Glomerular visceral epithelial cell (primary cell): ENCODE results near the gene CES5A.
"Not testable (repeated sequence)": the region's sequence is repeated elsewhere in the genome, so short reads cannot be mapped to it uniquely, and the experiment has no call there.

Experiments used
- DNase-seq: peaks from one replicate; pipeline ENCODE4 v3.0.0-alpha.2; 2016; ENCODE audit errors: extremely low spot score

The CES5A gene

DNA sequence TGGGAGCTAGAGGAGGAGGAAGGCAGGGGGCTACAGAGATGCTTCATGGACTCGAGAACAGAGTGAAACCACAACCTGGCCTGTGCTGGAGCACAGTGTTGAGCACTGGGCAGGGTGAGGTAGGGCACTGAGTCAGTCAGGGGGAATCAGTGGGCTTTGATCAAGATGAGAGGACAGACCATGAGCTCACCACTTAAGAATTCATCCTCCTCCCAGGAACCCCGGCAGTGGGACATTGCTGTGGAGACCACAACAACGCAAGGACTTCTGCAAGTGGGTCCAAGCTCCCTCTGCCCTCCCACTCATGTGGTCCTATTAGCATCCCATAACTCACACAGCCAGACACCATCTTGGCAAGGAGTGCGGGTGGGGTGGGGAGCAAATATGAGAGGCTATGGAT, 1.7 kb upstream of the CES5A start:
- DNase-seq = peak; percentile 18

GRCh38 chr16:55873122-55873521, 2.1 kb downstream of the CES5A start:
- DNase-seq = no peak

DNA sequence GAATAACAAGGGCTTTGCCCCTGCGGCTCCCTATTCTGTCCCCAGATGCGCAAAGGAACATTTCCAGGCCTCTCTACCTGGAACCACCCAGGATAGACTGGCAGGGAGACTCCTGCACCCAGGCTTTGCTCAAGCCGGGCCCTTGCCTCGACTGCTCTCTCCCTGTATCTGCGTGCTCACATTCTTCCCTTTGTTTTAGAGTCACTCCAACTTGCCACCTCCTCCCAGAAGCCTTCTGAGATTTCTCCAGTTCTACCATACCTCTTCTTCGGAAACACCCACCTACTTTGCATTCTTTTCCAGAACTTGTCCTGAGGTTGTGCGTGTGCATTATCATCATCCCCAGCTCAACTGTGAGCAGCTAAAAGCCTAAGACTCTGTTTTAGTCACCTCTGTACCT, 3.0 kb downstream of the CES5A start:
- no peak for DNase-seq

GRCh38 chr16:55871411-55872038, 3.6 kb downstream of the CES5A start:
- DNase-seq = no peak

DNA sequence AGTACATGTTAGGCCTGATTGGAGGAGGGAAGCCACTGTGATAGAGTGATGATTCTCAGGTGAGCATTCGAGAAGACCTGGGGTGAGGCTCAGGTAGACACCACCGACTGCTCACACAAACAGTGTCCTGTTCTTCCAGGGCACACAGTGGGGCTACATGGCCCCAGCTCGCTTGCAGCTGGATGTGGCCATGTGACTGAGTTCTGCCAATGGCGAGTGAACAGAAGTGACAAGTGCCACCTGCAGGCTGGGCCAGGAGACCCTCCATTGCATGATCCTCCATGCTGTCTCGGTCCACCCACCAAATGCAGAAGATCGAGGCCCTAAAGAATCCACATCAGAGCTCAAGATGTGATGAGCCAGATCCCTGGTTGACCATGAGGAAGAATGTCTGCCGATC, 6.2 kb downstream of the CES5A start:
- DNase-seq = no peak

GRCh38 chr16:55868137-55868536, 7.0 kb downstream of the CES5A start:
- DNase-seq = no peak

DNA sequence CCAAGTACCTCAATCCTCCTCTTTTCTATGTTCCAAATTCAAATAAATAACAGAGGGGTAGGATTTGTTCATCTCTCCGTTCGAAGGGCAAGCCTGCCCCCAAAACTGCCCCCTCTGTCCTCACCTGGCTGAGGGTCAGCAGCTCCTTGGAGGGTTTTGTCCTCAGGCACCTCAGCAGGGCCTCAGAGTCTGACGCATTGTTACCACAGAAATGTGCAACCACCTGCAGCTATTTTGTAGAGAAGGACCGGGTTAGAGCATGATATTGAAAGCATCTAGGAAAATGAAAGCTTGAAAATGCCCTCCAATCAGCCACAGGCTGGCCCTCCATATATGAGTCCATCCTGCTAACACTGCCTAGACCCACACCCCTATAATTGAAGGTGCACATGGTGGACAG, 13.9 kb downstream of the CES5A start:
- no peak for DNase-seq

- not testable (repeated sequence) for DNase-seq
Measured at GRCh38 chr16:55857650-55858049, 17.5 kb downstream of the CES5A start.

DNA sequence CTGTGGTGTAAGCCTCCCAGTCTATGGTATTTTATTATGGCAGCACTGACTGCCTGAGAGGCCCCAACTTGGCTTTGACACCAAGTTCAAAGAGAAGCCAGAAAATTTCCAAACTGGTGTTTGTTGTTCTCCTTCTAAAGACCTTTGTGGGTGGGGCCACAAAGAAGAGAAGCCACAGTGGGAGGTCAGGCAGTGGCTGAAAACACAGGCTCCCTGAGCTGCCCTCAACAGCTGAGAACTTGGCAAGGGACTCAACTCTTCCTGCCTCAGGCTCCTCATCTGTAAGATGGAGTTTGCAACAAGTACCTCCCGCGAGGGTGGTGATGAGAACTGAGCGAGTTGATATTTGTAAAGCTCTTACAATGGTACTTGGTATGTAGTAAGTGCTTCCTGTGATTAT, 18.2 kb downstream of the CES5A start:
- DNase-seq = no peak

DNA sequence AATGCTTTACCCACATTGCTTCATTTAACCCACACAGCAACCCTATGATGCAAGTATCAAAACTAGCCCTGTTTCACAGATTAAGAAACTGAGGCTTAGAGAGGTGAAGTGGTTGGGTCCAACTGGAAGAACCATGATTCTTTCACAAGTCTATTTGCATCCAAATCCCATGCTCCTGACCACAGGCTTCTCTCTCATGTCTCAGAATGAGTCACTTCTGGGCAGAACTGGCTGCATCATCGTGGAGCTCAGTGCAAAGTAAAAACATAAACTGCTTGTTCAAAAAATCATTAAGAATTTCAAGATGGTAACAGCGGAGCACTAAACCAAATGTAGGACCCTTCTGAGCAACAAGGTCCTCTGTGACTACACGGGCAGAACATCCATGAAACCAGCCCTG, 22.1 kb downstream of the CES5A start:
- no peak for DNase-seq

GRCh38 chr16:55849536-55849935, 25.6 kb downstream of the CES5A start:
- no peak for DNase-seq

- no peak for DNase-seq
Measured at GRCh38 chr16:55846598-55847346, 28.4 kb downstream of the CES5A start.

GRCh38 chr16:55843105-55843395, 32.1 kb downstream of the CES5A start:
- no peak for DNase-seq

DNA sequence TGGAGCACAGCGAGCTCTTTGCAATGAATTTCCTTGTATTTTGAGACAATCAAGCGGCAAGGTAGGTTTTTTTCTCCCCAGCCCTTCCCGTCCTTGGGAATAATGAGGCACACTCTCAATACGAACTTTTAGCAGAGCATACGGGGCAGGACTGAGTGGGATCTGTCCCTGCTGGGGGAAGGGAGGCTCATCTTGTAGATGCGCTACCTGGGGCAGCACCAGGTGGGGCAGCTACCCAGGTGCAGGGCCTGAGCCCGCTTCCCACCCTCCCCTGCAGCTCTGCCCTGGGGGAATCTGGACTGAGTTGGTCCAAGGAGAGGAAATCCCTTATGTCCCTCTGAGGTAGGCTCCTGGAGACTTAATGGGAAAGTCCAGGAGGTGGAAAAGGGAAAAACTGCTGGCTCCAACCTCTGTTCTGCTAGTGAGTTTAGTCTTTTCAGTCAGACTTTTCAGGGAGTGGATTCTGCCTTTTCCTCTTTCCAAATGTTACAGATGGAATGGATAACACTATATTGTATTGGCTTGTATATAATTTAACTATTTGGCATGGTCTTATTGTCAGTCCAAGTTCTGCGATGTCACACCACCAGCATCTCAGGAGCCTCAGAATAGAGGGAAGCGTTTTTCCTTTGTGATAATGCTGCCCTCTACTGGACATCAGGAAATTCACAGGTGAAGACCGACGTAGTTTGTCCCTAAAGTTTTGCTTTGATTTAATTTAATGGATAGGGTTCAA, 32.6 kb downstream of the CES5A start:
- DNase-seq = peak; percentile 26

- no peak for DNase-seq
Measured at GRCh38 chr16:55839115-55839514, 36.1 kb downstream of the CES5A start.

- DNase-seq = no peak
Measured at GRCh38 chr16:55836158-55836611, 39.0 kb downstream of the CES5A start.

GRCh38 chr16:55835581-55835980, 39.6 kb downstream of the CES5A start:
- DNase-seq = no peak

DNA sequence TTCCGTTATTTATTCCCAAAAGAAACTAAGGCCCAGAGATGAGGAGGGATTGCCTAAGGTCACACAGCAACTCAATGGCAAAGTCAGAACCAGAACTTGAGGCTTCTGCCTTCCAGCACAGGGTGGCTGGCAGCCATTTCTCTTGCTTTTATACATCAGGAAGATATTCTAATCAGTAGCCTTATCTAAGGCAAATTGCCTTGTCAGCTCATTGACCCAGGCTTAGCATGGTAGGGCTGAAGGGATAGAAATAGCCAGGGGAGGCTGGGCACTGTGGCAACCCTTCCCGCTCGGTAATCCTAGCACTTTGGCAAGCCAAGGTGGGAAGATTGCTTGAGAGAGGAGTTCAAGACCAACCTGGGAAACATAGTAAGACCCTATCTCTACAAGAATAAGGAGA, 40.0 kb downstream of the CES5A start:
- DNase-seq = not testable (repeated sequence)

DNA sequence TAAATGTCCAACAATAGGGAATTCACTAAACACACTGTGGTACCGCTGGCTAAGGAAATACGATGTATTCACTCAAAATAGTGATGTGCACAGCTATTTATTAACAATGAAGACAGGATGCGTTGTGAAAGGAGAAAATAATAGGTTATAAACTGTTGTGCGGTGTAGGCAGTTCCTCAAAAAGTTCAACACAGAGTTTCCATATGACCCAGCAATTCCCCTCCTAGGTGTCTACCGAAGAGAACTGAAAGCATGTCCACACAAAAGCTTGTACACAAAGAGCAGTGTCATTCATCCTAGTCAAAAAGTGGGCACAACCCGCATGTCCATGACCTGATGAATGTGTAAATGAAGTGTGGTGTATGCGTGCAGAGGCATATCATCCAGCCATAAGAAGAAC, 41.1 kb downstream of the CES5A start:
- DNase-seq = no peak

DNA sequence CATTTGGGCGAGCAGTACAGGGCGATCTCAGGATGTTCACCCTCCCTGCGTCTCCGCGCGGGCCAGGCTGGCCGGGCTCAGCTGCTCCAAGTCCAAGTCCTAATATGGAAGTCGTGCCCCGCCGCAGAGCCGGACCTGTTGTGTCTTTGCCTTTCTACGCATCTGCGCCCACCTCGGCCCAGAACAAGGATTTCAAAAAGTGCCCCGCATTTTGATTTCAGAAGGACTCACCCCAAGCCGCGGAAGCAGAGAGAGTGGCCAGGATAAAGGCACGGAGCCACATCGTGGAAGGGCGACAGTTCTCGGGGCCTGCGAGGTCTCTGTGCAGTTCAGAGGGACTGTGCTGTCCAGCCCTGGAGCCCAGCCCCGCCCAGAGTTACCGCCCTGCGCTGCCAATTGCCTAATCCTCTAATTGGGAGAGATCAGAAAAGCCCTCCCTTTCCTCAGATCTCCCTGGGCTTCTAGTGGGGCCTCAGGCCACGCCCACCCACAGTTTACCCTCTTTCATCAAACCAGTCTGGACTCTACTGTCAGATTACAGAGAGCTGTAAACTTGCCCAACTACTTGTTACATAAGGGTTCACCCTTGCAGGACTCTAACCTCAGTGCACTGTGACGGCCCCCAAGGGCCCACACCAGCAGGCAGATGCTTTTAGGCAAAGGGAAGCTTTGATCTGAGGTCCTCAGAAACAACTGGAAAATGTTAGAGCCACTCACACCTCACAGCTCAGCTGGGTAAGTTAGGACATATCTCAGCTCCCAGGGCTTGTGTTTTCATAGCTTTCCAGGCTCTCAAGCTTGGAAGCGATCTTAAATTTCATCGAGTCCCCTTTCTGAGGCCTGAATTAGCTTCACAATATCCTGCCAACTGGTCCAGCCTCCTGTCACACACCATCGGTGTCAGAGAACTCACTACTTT, 42.1 kb downstream of the CES5A start, which contains the start of gene CES1:
Gene CES1, minus strand, starts transcription at position 324 of the 919 bp plus-strand sequence. Its CDS starts 41 bp downstream, at position 283.
- DNase-seq = no peak

DNA sequence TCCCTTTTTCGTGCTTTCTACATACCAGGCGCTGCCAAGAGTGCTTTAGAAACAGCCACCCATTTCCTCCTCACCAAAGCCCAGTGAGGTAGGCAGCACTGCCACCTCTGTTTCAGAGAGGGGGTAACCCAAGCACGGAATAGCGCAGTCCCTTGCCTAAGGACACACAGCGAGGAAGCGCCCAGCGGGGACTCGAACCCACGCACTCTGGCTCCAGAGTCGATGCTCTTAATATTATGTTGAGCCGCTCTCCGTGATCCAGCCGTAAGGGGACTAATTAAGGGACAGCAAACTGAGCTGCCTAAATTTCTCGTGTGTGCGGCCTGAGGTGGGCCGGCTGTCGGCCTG, 42.8 kb downstream of the CES5A start:
- no peak for DNase-seq
